Measurements from ENCODE around the gene CCR8.

The CCR8 gene

DNA sequence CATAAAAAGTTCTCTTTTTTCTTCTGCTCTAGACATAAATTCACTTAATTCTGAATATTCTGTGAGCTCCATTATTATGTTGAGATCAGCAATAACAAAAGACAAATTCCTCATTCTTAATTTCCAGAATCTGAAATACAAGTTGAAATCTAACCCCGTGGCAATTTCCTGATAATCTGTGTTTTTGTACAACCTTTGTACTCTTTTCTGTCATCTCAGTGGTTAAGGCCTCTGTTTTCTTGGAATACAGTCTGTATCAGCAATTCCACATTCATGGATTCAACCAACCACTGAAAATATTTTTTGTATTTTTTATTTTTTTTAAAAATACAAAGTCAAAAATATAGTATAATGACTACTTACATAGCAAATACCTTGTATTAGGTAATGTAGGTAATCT is 8.7 kb downstream of the CCR8 start:
- TF ChIP-seq, protein P1, sequence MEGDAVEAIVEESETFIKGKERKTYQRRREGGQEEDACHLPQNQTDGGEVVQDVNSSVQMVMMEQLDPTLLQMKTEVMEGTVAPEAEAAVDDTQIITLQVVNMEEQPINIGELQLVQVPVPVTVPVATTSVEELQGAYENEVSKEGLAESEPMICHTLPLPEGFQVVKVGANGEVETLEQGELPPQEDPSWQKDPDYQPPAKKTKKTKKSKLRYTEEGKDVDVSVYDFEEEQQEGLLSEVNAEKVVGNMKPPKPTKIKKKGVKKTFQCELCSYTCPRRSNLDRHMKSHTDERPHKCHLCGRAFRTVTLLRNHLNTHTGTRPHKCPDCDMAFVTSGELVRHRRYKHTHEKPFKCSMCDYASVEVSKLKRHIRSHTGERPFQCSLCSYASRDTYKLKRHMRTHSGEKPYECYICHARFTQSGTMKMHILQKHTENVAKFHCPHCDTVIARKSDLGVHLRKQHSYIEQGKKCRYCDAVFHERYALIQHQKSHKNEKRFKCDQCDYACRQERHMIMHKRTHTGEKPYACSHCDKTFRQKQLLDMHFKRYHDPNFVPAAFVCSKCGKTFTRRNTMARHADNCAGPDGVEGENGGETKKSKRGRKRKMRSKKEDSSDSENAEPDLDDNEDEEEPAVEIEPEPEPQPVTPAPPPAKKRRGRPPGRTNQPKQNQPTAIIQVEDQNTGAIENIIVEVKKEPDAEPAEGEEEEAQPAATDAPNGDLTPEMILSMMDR (IDR thresholded peaks at IDR 0.05; ENCODE audit: low read depth, low read length), result no peak

DNA sequence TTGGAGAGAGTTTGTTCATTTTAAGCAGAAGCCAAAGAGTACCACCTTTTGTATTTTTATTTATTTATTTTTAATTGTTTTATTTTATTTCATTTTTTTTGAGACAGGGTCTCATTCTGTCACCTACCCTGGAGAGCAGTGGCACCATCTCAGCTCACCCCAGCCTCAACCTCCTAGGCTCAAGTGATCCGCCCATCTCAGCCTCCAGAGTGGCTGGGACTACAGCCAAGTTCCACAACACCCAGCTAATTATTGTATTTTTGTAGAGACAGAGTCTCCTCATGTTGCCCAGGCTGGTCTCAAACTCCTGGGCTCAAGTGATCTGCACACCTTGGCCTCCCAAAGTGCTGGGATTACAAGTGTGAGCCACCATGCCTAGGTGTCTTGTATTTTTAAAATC is 9.6 kb downstream of the CCR8 start:
- no peak overlapping the region for H3K4me3 ChIP-seq (ENCODE audit: low read depth, low read length)
- TF ChIP-seq, protein P1 (IDR thresholded peaks at IDR 0.05; ENCODE audit: low read depth, low read length), result no peak

More for the DNA sequence above, 8.7 kb downstream of the CCR8 start:
- no peak overlapping the region for H3K4me3 ChIP-seq (ENCODE audit: low read depth, low read length)

DNA sequence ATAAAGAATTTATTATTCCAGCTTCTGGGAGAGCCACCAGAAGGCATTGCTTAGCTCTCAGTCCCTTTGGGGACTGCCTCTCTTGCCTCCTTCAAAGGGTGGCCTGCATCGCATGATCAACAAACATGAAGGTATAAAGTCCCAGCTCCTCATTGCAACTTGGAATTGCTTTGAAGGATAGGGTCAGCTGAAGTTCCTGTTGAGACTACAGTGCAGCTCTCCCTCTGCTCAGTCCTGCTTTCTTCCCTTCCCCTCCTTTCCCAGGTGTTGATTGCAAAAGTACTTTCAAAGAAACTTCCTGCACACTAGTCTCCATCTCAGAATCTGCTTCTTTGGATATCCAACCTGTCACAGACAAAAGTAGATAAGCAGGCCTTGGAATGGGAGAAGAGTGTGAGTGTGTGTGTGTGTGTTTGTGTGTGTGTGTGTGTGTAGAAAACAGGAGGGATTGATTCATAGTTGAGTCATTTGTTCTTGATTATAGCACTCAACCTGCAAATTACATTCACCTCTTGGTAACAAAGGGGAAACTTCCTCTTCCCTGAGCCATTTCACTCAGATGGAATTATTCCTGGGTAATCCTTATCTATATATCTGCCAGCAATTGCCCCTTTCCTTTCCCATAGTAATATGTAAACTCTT is 13.7 kb downstream of the CCR8 start:
- H3K4me3 ChIP-seq (ENCODE audit: low read depth, low read length), result no peak overlapping the region
- TF ChIP-seq, protein P1 (IDR thresholded peaks at IDR 0.05; ENCODE audit: low read depth, low read length), result no peak

DNA sequence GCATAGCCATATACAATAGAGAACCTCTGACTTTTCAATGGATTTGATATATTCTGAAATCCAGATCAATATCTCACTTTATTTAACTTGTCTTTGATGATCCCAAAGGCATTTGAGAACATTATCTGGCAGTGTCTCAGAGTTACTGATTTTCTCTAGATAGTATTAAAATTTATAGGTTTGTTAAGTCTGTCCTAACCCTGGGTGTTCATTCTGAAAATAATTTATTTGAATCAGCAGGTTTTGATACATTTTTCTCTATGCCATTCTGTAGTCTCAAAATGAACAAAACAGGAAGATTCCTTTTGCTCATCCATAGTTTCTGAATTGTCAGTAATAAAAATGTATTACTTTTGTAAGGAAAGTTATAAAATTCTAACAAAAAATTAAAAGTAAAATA is 14.3 kb downstream of the CCR8 start:
- TF ChIP-seq, protein P1 (IDR thresholded peaks at IDR 0.05; ENCODE audit: low read depth, low read length), result no peak

DNA sequence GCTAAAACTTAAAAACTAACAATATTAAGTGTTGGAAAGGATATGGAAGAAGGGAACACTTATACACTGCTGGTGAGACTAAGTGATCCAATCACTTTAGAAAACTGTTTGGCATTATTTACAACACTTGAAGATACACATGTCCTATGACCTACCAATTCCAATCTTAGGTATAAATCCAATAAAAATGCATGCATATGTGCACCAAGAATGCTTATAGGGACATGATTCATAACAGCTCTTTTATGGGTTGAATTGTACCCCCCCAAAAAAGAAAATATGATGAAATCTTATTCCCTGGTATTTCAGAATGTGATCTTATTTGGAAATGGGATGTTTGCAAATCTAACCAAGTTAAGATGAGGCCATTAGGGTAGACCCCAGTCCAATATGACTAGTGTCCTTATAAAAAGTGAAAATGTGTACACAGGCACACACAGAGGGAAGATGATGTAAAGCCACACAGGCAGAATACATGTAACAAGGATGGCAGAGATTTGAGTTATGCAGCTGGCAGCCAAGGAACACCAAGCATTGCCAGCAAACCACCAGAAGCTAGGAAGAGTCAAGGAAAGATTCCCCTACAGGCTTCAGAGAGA is 15.3 kb downstream of the CCR8 start:
- TF ChIP-seq, protein P1 (IDR thresholded peaks at IDR 0.05; ENCODE audit: low read depth, low read length), result no peak
- no peak overlapping the region for H3K4me3 ChIP-seq (ENCODE audit: low read depth, low read length)

More for the DNA sequence above, 14.3 kb downstream of the CCR8 start:
- no peak overlapping the region for H3K4me3 ChIP-seq (ENCODE audit: low read depth, low read length)

DNA sequence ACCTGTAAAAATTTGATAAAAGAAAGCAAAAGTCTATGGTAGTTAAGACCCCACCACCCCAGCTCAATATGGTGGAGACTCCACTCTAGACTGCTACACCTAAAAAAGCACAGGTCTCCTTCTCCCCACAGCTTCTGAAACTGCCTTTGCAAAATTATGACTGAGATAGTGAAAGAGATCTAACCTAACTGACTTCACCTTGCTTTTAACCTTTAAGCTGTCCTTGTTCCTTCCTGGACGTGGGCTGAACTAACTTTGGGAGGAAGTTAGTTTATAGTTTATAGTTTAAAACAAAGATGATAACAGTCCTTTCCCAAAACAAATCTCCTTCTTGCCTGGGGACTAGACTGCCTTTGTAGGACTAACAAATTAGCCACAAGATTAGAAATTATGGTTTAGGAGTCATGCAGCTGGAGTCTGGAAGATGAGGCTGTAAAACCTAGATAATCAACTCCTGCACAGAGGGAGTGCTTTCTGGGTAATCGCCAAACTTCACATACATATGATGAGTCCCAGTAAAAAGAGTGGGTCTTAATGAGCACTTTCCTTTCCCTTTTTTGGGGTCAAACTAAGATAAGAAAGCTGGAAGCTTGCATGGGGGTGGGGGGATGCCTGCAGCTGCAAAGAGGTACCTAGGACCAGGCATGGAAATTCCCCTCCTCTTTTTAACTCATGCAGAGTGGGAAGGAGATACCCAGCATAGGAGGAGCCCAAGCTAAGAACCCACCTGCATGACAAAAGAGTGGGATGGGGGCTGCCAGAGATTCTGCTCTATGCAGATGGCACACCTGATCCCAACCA is 17.5 kb downstream of the CCR8 start:
- TF ChIP-seq, protein P1 (IDR thresholded peaks at IDR 0.05; ENCODE audit: low read depth, low read length), result no peak
- H3K4me3 ChIP-seq (ENCODE audit: low read depth, low read length), result no peak overlapping the region

DNA sequence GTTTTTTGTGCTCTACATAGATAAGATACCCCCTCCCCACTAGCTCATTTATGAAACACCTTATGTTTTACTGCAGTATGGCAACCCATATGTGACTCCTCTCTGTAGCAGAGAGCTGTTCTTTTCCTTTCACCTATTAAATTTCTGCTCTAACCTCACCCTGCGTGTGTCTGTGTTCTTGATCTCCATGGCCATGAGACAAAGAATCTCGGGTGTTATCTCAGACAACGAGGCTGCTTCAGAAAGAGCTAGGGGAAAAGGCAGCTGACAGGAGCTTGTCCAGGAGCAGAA is 18.0 kb downstream of the CCR8 start:
- H3K4me3 ChIP-seq (ENCODE audit: low read depth, low read length), result no peak overlapping the region
- TF ChIP-seq, protein P1 (IDR thresholded peaks at IDR 0.05; ENCODE audit: low read depth, low read length), result no peak

All from WI38 (cell line).